Activated CD4-positive, alpha-beta T cell treated with anti-CD3 and anti-CD28 coated beads, Interleukin-2, Interleukin-6, amounts not matched to agents 100 ng/mL and 50 ng/mL, durations not matched to agents 16 hours and 8 hours (primary cell): ENCODE measurements around the gene PALLD.
"Not testable (repeated sequence)": the region's sequence is repeated elsewhere in the genome, so short reads cannot be mapped to it uniquely, and the experiment has no call there.

Experiments used
- DNase-seq: peaks from one replicate; pipeline ENCODE4 v3.0.0-alpha.2; 2020

PALLD gene

DNA sequence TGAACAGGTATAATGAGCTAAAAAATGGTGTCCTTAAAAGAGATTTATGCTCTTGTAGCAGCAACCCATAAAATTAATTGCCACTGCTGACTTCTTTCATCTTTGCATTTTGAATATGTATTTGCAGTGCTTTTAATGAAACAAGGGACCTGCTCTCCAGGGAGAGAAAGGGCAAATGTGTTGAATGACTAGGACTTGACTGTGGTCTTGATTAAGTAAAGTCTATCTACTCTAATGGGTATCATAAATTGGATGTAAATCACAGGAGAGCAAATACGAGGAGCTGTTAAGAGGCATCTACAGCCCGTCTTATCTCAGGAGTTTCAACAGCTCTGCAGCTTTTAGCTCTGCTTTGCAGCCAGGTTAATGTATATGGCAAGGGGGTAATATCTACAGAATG lies 216.4 kb downstream of the PALLD start:
- no peak for DNase-seq

DNA sequence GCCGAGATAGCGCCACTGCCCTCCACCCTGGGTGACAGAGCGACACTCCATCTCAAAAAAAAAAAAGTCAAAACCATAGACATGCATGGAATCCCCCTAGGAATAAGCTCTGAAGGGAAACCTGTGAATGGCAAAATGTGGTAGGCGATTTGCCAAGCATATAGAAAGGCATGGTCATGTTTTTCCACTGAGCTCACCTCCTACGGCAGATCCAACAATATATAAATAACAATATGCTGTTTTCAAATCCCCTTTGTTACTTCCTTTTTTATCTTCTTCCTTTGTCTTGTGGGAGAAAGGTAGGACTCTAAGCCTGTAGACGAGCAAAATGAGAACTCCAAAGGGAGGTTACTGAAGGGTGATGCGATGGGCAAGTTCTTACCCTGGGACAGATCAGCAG lies 219.0 kb downstream of the PALLD start:
- no peak for DNase-seq

GRCh38 chr4:168716406-168717129 lies 219.7 kb downstream of the PALLD start:
- DNase-seq, result no peak

GRCh38 chr4:168717847-168718246 lies 221.0 kb downstream of the PALLD start:
- DNase-seq, result no peak

- DNase-seq, result no peak
Measured at GRCh38 chr4:168719725-168720124, 222.9 kb downstream of the PALLD start.

DNA sequence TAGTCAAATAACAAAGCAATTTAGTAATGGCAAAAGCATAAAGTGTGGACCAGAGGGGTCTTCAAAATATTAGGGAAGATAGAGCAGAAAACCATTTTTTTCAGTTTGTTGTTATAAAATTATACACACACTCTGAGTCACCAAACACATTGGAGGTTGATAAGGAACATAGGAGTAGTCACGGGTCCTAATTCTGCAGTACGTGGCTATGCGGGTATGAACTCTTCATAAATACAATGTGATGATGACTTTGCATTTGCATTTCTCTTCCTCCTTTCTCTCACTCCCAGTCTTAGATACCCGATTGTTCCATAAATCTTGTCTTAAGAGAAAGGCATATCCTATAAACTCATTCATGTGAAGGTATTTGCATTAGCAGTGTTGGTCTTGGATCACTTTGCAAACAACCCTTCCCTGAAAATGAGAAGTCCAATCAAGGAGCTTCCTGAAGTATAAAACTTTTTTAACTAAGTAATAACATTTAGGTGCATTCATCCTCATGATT lies 223.6 kb downstream of the PALLD start:
- DNase-seq, result no peak

DNA sequence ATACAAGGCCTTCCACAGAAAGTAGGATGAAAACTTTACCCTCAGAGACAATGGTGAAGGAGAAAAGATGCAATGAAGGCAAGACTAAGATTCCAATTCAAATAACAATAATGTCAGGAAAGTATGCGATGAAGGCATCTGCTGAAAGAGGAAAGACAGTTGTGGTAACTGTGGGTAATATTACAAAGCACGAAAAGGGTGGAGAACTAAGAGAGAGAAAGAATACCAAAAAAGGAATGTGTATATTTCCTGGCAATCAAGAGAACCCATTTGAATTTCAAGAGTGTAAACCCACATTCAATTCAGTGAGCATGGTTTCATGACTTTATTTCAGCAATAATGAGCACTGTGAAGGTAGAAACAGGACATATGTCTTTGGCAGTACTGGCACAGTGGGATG lies 225.5 kb downstream of the PALLD start:
- no peak for DNase-seq

- DNase-seq, result no peak
Measured at GRCh38 chr4:168723020-168723419, 226.2 kb downstream of the PALLD start.

DNA sequence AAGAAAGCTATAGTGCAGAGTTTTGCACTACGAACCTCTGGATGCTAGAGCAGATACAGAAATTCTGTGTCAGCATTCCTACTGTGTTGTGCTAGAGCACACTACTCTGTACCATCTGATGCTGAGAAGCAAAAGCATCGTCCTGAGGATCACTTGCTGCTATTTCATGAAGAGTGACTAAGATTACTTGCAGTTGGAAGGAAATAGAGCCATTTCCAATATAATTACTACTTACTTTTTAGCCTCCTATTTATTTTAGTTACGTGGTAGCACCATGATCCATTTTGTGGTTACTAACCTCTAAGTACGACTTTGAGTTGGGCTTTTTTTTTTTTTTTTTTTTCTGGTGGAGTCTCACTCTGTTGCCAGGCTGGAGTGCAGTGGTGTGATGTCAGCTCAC lies 226.7 kb downstream of the PALLD start:
- DNase-seq, result no peak

- no peak for DNase-seq
Measured at GRCh38 chr4:168724243-168724642, 227.4 kb downstream of the PALLD start.

DNA sequence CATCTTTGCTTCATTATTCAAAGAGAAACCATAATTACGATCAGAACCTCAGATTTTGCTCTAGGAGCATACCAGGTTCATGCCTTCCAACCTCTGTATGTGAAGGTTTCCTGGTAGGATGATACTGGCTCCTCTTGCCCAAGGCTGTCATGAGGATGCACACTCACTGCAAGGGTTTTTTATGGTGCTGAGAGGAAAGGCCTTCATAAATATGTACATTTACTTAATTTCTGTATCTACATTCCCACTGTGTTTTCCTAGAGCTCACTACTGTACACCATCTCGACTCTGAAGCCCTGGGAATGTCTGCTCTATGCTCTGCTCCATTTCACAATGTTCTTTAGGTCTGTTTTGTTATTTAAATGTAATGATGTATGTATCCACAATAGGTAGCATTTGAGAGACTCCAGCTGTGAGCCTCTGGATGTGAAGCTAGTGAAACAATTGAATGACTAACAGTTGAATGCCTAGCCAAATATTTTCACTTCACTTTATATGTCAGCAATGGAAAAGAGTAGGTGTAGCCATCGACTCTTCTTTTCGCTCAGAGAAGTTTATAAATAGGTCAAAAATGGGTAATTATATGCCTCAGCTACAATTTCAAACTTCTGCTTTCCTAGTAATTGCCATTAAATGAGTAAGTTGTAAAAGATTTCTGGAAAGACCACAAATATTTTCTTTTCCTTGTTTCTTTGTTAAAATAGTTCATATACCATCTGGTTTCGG lies 228.0 kb downstream of the PALLD start:
- no peak for DNase-seq

- no peak for DNase-seq
Measured at GRCh38 chr4:168725930-168726329, 229.1 kb downstream of the PALLD start.

- DNase-seq, result not testable (repeated sequence)
Measured at GRCh38 chr4:168727181-168727580, 230.3 kb downstream of the PALLD start.

GRCh38 chr4:168731006-168731636 lies 234.3 kb downstream of the PALLD start:
- DNase-seq, result no peak

DNA sequence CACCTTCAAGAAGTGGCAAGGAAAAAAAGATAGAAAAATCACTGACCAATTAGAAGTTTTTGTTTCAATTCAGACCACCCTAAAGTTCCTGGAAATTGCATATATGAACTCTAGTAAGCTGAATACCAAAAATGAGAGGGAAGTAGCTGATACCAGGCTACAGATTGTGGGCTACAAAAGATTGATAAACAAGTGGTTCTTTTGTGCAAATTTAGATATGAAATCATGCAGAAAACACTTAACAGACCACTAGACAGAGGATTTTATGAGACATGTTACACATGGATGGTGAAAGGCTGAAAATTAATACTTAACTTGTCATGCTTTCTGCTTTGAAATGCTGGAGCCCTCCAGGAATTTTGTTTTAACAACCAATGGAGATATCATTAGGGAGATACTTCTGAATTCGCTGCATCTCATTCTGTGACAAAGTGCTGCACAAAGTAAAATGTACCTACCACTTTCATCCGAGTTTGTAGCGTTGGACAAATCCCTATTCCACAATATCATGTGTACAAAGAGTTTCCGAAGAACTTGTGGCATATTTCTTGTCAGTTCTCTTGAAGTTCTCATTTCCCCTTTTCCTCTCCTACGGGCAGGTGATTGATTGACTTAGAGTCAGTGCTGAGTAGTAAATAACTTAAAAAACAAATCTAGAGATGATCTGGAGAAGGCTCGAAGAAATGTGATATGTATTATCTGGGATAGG lies 235.0 kb downstream of the PALLD start:
- DNase-seq, result no peak

- no peak for DNase-seq
Measured at GRCh38 chr4:168732714-168733113, 235.9 kb downstream of the PALLD start.

DNA sequence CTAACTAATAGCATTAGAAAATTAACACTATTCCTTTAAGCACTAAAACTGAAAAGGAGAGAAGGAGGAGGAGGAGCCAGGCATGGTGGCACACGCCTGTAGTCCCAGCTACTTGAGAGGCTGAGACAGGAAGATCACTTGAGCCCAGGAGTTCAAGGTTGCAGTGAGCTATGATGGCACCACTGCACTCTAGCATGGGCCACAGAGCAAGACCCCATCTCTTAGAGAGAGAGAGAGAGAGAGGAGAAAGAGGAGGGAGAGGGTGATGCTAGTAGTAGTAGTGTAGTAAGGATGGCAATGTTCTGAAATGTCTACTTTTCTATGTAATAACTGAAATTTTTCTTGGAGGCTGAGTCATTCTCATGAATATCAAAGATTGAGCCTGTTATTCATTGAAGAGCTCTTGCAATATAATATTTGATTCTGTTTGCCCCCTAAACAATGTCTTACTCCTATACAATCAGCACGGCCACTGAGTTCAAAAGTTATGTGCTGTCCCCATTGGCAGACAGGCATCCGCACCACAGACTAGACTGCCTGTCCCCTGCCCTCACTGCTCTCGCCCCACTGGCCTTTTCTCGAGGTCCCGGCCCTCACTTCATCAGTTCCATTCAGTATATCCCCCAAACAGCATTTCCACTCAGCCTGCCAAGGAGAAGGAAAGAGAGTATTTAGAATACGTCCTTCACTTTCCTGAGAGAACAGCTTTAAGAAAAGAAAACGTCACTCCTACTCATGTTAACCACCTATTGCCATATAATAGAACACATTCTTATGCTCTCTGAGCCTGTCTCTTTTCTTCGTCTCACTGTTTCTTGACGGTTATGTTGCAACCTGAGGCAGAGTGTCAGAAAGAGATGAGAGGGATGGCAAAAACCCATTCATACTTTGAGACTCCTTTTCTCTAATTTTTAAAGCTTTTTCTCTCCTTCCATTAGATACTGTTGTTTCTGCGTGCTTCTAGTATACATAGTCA lies 238.1 kb downstream of the PALLD start:
- DNase-seq, result no peak

DNA sequence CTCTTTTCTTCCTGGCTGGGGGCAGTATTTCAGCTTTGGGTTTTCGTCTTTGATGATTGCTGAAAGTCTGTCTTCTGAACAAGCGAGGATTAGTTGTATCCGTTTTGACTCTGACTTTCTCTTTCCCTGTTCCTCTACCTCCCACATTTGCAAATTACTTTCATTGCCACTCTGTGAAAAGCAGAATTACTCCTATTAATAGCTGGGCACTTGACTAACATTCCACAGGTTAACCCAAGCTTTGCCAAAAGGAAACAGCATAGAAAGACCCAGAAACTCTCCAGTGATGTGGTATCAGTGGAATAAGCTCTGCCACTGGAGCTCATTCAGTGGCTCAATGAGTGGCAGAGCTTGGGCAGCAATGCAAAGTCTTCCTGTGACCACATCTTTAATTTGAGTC lies 238.9 kb downstream of the PALLD start:
- DNase-seq, result no peak

- no peak for DNase-seq
Measured at GRCh38 chr4:168736860-168737805, 240.3 kb downstream of the PALLD start.

DNA sequence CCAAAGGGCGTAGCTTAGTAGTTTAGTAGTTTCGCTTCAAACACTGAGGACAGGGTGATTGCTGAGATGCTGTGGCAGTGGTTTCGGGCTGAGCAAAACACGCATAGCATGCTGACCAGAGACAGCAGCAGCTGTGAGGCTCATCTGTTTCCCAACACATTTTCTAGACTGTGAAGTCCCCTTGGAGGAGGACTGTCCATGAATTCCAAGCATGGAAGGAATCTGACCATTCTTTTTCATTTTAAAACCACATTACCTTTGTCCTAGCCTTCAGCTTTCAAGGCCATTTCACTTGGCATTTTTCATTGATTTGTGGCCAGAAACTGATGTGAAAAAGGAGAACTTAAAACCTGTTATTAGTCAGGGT lies 240.9 kb downstream of the PALLD start:
- no peak for DNase-seq

DNA sequence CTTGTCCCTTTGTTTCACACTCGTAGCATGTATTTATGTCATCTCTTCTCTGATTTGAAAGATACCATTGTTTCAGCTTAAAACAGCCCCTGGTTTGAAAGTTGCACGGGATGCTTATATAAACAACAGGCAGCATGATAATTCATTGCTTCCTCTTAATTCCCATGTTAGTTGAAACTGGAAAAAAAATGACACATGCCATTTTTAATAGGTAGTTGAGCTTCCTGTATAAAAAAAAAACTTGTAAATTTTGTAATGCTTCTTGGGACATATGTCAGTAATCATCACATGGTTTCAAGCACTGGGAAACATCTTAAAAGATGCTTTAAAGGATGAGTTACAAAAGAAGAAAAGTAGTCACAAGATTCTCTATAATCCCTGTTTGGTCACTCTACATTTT lies 243.0 kb downstream of the PALLD start:
- no peak for DNase-seq
